Fibroblast of the conjunctiva (primary cell): Measurements from ENCODE around the gene ADAMTS8.
A peak's percentile ranks its signal among the peaks of the same experiment; 100 is the strongest.

ENCODE experiments used
- DNase-seq: peaks from one replicate; pipeline ENCODE4 v3.0.0-alpha.2; 2010; ENCODE audit warnings: low read depth

The ADAMTS8 gene

GRCh38 chr11:130396965-130397364 lies 31.4 kb downstream of the ADAMTS8 start:
- no peak for DNase-seq

- no peak for DNase-seq
Measured at GRCh38 chr11:130394615-130395014, 33.8 kb downstream of the ADAMTS8 start.

- no peak for DNase-seq
Measured at GRCh38 chr11:130391711-130392110, 36.7 kb downstream of the ADAMTS8 start.

DNA sequence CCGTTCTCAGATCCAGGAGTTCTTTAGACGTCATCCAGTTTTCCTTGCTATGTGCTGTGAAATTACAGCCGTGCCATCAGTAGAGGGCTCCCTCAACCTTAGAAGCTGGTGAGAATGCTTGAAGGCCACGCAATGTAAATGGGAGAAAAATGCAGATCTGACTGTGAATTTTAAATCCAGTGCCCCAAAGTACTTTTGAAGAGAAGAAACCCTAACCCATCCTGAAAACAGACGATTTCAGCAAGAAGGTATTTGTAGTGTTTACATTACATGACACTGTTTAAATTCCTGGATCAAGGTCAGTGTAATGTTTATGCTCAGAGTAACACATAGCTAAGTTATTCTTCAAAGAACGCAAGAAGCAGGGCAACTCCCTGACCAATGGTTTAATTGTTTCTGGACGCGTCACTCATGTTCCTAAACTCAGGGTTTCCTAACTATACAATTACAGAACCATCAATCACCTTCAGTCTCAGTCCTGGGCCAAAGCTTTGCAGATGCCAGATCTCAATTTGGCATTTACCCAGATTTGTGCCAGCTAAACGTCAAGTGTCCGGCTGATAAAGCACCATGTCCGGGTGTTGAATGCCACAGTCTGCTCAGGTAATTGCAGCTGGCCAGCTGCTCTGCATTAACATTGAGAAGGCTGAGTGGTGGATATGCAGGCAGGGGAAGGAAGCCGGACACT lies 38.2 kb downstream of the ADAMTS8 start:
- DNase-seq: peak; percentile 67

- no peak for DNase-seq
Measured at GRCh38 chr11:130389335-130389935, 39.0 kb downstream of the ADAMTS8 start.

- no peak for DNase-seq
Measured at GRCh38 chr11:130388607-130389205, 39.7 kb downstream of the ADAMTS8 start.

GRCh38 chr11:130386056-130386455 lies 42.4 kb downstream of the ADAMTS8 start:
- DNase-seq: no peak

DNA sequence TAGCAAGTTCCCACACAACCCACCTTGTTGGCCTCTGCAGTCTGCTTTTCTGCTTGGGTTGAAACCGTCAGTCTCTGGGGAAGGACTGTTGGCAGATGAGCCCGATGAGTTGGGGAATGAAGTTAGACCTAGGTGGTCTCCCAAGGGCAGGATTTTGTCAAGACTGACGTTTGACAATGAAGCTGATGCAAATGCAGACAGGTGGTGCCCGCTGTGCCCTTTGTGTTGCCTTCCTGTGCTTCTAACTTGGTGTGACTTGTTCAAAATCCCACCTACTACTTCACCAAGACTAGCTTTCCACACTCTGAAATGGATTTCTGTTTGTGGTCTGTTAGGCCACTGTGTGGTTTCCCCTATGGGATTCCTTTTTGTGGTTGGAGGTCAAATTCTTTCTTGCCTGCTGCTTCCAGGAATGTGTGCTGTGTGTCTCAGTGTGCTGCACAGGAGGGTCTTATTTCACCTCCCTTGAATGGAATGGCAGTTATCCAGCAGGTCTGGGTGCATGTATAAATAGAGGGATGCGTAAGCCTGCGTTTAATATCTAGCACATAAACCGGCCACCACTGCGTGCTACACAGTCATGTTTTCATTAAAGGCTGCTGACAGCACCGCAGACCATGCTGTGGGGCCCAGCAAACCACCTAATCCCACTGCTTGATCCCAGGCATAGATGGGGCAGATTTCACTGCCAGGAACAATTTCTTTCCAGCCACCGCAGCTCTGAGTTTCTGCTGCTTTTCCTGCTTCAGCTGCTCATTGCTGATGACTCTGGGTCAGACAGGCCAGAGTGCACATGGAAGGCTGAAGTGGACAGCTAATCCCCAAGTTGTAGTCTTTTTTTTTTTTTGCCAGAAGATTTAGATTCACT lies 44.8 kb downstream of the ADAMTS8 start:
- DNase-seq: peak; percentile 79

DNA sequence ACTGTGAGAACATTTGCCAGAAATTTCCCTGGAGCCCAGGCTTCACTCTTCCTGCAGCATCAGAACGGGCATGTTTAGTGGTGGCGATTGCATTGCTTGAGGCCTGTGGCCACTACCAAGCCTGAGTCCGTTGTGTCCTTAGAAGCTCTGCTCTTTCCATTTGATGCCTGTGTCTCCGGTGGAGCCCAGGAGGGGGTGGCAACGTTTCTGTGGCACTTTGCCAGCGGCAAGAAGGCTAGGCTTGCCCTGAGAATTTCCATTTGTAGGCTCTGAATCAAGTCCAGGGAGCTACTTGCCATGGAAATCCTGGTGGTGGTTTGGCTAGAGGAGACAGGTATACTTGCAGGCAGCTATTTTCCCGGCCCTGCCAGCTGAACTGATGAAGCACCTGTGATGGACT lies 47.1 kb downstream of the ADAMTS8 start:
- DNase-seq: no peak

DNA sequence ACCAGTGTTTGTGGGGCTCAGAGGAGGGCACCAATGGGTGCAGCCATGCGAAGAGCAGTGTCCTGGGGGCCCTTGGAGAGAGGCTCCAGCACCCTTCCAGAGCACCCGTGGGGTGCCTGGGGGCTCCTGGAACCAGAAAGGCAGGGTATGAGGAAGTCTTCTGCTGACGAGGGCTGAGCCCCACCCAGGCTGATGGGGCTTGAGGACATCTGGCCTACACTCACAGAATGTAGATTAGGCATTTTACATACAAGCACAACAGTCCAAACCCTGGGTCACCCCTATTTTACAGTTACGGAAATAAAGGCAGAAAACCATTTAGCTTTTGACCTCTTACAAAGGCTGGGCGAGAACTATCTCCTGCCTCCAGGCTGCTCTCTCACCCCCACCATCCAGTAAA lies 47.6 kb downstream of the ADAMTS8 start:
- no peak for DNase-seq

GRCh38 chr11:130379276-130379675 lies 49.1 kb downstream of the ADAMTS8 start:
- DNase-seq: no peak

DNA sequence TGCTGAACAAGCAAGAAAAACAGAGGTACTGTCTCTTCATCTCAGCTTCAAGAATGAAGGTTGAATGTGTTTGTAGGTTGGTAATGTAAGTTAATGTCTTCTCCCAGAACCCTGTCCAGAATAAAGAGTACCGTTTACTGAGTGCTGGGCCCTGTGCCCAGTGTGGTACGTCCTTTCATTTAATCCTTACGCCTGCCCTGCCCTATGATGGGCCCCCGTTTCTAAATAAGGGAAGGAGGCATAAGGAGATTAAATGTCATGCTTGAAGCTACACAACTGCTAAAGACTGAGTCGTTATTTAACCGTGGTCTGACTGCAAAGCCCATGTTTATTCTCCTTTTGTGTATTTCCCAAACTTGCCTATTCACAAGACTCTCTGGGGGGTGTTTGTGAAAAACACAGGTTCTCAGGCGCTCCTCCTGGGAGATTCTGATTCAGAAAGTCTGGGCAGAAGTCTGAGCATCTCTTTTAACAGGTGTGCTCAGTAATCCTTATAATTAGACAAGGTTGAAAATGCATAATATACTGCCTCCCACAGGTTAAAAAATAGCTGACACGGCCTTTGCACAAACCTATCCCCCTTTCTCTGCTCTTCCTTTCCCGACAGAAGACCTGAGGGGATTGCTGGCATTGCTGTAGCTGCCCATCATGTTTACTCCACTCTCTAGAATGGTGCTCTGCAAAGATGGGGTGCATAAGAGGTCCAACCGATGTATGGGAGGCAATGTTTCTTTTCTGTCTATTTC lies 57.4 kb downstream of the ADAMTS8 start:
- no peak for DNase-seq

DNA sequence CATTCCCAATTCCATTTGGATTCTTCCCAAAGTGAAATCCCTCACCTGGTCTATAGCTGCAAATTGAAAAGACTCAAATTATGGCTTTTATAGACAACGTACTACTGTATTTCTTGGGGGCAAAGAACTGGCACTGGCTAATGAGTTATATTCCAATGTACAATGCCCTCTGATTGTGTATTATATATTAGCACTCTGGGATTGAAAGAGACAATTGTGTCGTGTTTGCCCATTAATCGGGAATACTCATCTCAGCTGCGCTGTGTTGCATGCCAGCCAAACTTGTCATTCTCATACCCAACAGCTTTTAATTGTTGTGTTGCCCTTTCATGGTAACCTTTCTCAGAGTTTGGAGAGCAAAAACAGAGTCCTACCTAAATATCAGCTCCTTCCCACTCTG lies 58.7 kb downstream of the ADAMTS8 start:
- DNase-seq: no peak

DNA sequence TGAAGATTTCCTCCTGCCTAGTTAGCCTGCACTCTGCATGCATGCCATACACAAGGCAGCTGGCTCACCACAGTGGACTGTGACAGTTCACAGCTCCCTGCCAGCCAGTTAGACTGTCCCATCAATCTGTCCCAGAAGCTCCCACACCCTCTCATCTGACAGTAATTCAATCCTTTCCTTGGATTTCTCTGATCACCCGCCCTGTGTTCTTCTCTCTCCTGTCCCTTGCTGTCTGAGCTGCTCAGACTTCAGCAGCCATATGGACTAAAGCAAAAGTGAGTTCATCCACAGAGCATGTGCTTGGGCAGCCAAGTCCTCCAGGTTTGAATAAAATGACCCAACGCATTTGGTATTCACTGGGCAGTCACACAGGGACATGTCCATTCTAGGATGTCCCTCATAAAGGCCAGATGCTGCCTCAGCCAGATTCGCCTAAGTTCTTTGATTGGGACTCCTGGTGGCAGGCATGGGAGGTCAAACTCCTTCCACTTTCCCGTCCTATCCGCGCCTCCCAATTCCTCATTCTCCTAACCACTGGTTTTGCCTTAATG lies 59.2 kb downstream of the ADAMTS8 start:
- no peak for DNase-seq

DNA sequence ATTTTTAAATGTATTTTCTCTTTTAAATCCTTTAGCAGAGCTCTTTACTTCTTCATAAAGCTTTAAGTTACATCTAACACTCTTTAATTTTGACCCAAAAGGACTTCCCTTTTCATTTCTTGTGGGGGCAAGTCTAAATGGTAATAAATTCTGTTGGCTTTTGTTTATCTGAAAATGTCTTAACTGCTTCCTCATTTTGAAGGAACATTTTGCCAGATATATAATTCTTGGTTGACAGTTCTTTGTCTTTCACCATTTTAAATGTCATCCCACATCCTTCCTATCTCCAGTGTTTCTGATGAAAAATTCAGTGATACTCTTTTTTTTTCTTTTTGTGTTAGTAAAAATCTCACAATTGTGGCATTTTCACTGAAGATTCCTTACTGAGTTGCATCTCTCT lies 69.0 kb downstream of the ADAMTS8 start:
- DNase-seq: no peak

- no peak for DNase-seq
Measured at GRCh38 chr11:130358398-130358797, 70.0 kb downstream of the ADAMTS8 start.
